Nucleus accumbens (tissue), 56 donors: ENCODE data around the gene SOWAHC.
"Not testable (repeated sequence)": the region's sequence is repeated elsewhere in the genome, so short reads cannot be mapped to it uniquely, and the experiment has no call there.

ENCODE experiments used
- DNase-seq, 56 donors: peaks; one replicate each; lab custom pipeline; 2025; lab: John Stamatoyannopoulos, UW

Gene SOWAHC

DNA sequence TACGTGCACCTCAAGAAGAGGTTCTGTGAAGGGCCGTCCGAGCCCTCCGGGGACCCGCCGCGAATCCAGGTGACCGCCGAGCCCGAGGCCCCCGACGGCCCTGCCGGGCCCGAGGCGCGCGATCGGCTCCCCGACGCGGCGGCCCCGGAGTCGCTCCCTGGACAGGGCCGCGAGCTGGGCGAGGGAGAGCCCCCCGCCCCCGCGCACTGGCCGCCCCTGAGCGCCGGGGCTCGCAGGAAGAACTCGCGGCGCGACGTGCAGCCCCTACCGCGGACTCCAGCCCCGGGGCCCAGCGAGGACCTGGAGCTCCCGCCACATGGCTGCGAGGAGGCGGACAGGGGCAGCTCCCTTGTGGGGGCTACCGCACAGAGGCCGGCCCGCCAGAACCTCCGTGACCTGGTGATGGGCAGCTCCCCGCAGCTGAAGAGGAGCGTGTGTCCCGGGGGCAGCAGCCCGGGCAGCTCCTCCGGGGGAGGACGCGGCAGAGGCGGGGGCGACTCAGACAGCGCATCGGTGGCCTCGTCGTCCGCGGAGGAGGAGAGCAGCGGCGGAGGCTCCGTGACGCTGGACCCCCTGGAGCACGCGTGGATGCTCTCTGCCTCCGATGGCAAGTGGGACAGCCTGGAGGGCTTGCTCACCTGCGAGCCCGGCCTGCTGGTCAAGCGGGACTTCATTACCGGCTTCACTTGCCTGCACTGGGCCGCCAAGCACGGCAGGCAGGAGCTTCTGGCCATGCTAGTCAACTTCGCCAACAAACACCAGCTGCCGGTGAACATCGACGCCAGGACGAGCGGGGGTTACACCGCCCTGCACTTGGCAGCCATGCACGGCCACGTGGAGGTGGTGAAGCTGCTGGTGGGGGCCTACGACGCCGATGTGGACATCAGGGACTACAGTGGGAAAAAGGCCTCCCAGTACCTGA lies 812 bp downstream of the SOWAHC start:
- peak in 2 of 56 donors; percentile 21 to 24 for DNase-seq

DNA sequence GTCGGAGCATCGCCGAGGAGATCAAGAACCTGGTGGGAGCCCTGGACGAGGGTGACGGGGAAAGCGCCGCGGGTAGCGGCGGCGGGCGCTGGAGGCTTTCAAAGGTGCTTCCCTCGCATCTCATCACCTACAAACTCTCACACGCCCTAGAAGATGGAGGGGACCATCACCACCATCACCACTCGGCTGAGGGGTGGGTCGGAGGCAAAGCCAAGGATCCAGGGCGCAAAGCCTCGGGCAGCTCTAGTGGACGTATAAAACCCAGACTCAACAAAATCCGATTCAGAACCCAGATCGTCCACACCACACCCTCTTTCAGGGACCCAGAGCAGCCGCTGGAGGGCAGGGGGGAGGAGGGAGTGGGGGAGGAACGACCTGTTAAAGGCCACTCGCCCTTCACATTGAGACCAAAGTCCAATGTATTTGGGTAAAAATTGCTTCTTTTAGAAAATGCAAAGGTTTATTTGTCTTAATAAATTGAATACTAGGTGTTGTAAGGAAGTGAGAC lies 1.5 kb downstream of the SOWAHC start:
- DNase-seq, result no peak

DNA sequence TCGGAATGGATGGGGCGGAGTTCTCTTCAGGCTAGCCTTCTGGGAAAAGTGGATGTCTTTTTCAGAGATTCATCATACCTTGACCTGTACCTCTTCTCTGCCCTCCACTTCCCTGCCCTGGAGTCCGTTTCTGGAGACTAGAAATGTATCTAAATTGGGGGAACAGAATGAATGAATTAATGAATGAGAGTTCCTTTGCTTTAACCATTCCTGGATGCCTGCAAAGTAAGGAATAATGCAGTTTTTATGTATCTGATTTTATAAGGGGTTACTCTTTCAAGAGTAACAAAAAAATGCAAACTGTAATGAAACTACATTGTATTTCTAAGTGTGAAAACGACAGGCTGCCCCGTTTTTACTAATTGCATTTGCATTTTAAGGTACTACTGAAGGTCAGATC lies 2.0 kb downstream of the SOWAHC start:
- no peak for DNase-seq

DNA sequence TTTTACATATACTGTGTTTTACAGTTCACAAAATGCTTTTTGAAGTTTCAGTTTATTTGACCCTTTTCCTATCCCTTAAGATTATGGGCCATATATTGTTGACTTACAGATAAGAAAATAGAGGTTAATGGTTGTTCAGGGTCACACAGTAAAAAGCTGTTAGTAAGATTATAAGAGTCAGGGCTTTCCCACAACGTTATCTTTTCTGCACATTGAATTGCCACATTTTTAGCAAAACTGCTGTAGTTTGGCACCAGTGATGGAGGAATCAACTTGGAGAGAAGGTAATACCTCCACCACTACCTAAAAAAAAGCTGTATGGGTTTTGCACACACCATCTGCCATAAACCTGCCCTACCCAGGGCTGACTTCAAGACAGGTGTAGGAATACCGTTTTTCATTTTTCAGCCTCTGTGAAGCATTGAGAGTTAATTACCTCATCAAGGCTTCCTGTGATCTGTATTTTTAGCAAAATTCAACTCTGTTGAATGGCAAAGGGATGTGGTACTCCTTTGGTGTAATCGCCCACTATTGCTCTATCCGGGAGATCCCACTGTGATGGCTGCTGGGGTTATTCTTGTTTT lies 5.0 kb downstream of the SOWAHC start:
- DNase-seq, result no peak

DNA sequence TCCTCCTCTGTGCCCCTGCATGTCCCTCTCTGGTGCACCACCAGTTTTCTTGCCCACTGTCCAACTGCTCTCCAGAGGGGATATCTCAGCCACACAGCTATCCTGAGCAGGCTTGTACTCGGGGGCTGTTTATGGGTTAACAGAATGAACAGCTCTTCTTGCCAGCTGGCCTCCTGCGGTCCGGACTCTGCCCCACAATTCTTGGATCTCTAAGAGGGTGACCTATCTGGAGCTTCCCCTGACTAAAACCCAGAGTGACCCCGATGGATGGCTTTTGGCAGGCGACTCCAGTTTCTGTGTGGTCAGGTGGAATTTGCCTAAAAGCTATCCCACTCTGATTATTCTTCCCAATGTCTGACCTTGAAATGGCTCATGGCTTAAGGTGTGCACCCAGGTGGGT lies 9.1 kb downstream of the SOWAHC start:
- DNase-seq, result no peak

DNA sequence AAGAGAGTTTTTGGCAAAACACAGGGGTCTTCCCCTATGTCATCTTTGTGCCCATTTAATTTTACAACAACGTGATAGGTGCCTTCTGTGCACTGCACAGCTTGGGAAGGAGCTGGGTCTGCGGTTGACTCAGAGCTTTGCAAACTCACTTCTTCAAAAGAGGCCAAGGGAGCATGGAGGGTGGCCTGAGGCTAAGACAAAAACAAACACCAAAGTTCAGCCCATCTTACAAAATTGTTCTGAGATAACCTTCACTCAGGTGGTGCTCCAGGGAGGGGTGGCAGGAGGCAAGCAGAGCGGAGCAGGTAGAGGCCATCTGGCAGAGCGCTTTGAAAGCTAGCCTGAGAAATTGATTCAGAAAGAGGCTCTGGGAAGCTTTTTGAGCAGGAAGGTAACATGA lies 9.8 kb downstream of the SOWAHC start:
- DNase-seq, result no peak

DNA sequence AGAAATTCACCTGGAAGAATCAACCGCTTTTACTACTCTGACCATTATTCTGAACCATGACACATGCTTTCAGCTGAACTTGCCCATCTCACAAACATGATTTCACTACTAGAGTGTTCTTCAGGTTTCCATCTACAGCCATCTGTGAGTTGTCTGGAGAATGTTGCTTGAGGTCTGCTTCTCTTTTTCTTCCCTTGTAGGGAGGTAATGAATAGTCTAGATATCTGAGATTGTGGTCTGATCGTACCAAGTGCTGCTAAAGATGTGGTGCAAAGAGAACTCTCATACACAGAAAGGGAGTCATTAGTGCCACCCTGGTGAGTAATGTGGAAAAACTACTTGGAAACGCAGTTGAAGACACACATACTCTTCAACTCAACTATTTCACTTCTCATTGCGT lies 10.2 kb downstream of the SOWAHC start:
- no peak for DNase-seq

DNA sequence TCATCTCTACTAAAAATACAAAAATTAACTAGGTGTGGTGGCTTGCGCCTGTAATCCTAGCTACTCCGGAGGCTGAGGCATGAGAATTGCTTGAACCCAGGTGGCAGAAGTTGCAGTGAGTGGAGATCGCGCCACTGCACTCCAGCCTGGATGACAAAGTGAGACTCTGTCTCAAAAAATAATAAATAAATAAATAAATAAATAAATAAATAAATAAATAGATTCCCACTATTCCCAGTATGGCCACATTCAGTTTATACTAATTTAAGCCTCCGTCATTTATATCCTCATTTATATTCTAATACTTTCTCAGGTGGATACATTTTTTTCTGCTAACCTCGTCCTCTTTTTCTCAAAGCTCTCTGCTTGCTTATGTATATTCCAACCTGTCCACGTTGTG lies 14.2 kb downstream of the SOWAHC start:
- not testable (repeated sequence) for DNase-seq

DNA sequence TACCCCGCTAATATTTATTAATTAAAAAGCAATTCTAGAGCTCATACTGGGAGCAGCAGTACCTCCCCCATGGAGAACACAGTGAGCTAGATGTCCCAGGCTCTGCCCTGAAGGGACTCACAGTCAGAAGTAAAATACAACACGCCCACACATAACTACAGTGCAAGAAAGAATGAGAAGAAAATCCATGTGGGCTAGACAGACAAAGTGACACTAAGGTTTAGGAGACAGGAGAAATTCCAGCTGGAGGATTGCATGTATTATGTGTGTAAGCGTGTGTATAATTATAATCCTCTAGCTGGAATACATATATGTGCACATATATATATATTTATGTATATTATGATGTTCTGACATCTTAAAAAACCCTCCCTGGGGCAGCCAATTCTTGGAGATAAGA lies 15.7 kb downstream of the SOWAHC start:
- no peak for DNase-seq

DNA sequence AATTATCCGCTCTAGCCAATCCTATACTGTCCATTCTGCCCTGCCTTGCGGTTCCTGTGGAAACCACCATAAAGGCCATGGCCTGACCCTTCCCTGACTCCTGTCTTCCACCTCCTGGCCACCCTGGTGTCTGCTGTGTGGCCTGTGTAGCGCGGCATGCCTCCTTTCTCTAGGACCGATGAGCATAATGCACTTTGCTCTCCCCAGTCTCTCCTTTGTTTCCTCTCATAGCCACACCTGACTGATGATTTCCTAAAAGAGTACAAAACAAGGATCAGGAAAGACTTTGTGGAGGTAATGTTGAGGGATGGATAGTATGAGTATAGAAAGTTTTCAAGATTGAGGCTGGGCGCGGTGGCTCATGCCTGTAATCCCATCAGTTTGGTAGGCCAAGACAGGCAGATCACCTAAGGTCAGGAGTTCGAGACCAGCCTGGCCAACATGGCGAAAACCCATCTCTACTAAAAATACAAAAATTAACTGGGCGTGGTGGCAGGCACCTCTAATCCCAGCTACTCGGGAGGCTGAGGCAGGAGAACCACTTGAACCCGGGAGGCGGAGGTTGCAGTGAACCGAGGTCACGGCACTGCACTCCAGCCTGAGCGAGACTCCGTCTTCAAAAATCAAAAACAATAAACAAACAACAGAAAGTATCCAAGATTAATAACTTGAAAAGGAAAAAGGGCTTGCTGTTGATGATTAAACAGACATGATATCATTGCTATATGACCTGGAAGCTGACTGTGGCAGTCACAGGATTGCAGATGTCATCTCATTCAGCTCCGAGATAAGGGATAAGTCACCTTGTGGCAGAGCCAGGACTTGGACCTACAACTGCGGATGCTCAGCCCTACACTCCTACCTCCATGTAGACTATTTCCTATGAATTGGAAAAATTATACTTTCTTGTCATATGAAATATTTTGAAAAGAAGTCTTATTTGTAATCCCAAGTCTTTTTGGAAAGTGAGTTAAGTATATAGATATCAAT lies 16.6 kb downstream of the SOWAHC start:
- DNase-seq, result no peak

DNA sequence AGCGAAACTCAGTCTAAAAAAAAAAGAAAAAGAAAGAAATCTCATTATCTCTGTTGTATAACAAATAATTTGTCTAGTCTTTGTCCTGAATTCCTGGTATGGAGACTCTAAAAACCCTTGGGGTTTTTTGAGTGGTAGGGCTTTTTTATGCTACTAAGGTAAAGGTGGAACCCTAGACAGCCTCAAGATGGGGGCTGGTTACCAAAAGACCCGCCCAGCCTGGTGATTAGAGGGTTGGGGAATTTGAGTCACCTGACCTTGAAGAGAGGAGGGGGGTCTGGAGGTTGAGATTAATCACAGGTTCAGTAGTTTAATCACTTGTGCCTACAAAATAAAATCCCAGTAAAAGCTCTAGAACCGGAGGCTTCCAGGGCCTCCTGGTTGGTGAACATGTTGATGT lies 17.6 kb downstream of the SOWAHC start:
- DNase-seq, result no peak

DNA sequence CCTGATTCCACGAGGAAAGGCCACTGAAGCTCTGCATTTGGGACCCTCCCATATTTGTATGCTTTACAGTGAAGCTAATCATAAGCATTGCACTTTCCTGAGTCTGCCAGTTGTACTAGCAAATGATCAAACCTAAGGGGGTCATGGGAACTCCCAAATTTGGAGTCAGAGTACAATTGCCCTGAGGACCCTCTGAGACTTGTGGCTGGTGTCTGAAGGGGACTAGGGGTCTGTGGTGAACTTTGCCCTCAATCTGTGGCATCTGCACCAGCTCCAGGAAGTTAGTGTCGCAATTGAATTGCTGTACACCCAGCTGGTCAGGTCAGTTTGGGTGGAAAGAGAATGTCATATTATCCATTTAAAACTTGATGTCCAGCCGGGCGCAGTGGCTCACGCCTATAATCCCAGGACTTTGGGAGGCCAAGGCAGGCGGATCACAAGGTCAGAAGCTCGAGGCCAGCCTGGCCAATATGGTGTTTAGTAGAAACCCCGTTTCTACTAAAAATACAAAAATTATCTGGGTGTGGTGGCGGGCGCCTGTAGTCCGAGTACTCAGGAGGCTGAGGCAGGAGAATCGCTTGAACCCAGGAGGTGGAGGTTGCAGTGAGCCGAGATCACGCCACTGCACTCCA lies 18.1 kb downstream of the SOWAHC start:
- no peak for DNase-seq

DNA sequence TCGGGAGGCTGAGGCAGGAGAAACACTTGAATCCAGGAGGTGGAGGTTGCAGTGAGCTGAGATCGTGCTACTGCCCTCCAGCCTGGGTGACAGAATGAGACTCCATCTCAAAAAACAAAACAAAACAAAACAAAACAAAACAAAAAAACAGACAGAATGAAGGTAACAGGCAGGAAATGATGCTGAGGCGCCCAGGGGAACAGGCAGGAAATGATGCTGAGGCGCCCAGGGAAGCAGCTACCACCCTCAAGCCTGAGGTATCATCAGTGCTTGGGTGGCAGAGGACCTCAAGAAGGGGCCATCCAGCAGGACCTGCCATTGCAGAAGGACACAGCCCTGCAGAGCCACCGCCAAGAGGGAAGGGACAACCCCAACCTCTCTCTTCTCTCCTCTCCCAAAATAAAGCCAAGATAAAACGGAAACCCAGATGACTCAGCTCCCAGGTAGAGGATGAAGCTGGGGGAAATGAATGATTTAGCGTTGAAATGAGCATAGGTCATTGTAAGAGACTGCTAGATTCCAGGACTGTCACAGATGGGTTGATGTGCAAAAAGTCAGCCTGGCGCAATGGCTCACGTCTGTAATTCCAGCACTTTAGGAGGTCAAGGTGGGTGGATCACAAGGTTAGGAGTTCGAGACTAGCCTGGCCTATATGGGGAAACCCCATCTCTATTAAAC lies 19.3 kb downstream of the SOWAHC start:
- no peak for DNase-seq

DNA sequence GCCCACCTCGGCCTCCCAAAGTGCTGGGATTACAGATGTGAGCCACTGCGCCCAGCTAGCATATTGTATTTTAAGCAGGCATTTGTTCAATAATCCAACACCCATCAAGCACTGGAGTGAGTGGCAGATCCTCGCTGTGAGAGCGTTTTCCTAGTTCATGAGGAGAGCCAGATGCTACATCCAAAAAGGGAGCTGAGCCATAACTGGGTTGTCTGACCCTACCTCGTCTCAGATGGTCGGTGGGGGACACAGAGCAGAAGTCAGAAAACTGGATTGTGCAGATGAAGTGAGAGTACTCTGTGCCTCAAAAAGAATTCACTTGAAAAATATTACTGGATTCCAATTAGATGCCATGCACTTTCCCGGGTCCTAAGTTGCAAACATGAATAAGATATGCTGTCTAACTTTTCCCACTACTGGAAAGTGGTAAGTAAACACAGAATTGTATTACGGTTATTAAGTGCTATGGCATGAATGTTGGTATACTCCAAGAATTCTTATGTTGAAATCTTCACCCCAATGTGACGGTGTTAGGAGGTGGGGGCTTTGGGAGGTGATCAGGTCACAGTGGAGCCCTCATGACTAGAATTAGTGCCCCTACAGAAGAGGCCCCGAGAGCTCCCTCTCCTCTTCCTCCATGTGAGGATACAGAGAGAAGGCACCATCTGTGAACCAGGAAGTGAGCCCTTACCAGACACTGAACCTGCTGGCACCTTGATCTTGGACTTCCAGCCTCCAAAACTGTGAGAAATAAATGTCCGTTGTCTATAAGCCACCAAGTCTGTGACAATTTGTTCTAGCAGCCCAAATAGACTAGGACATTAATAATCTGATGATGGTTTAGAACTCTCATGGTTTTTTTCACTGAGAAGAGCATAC lies 21.5 kb downstream of the SOWAHC start:
- no peak for DNase-seq

DNA sequence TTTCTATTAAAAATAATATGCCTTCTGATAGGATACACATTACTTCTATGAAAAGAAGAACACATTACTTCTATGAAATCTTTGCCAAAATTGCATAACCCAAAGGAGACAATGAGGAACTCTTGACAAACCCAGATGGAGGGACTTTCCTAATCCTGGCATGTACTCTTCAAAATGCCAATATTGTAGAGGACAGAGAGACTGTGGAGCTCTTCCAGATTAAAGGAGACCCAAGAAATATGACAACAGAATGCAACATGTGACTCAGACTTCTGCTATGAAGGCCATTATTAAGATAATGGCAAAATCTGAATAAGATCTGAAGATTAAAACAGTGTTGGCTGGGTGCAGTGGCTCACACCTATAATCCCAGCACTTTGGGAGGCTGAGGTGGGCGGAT lies 22.2 kb downstream of the SOWAHC start:
- DNase-seq, result no peak

DNA sequence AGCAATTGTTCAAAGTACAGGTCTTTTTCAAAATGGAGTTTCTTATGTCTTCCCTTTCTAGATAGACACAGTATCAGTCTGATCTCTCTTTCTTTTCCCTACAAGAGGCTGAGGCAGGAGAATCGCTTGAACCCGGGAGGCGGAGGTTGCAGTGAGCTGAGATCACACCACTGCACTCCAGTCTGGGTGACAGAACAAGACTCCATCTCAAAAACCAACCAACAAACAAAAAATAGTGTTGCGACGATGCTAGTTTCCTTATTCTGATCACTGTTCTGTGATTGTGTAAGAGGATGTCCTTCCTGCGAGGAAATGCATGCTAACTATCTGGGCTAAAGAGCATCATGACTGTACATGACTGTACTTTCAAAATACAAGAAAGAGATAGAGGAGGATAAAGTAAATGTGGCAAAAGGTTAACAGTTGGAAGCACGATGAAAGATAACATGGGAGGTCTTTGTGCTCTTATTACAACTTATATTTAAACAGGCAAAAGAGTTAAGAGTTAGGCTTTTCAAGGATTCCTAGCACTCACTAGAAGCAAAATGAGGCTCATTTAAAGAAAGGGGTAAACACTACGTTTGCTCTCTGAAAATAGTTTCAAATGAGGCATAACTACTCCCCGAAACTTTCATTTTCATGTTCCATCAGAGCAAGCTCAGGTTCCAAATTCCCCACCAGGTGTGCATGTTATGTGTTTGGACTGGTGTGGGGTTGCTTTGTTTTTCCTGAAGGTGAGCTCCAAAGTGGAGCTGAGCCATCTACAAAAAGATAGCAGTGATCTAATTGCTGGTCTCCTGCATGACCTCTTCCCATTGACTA lies 23.8 kb downstream of the SOWAHC start:
- DNase-seq, result no peak

DNA sequence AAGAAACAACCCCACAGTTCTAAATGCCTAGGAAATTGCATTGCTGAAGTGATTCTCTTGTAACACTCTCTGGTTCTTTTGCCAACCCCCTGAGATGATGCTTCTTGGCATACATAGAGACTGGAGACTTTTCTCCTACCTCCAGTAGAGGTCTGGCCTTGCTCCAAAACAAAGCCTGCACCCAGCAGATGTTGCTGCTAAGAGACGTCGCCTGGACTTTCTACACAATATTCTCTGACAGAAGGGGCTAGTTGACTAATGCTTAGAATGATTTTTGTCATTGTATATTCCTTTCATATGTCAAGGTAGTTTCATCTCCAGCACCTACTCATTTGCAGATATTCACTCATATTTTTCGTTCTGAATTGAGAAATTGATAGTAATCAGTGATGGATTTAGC lies 24.6 kb downstream of the SOWAHC start:
- DNase-seq, result no peak

DNA sequence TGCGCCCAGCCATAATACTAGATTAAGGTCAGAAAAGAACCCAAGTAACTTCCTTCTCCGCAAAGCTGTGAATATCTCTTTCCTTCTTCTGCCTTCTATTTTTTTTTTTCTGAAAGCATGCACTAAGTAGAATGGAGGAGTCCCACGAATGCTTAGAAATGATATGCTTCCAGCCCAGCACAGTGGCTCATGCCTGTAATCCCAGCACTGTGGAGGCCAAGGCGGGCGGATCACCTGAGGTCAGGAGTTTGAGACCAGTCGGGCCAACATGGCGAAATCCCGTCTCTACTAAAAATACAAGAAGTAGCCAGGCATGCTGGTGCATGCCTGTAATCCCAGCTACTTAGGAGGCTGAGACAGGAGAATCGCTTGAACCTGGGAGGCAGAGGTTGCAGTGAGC lies 25.8 kb downstream of the SOWAHC start:
- not testable (repeated sequence) for DNase-seq
